Endothelial cell of umbilical vein (primary cell): Measurements from ENCODE around the gene H2AZ2. TPM values are rescaled to one million over a fixed set of nuclear protein-coding genes. Genes with fewer than 3 reads are reported as not detected.

Experiments used
- BruUV-seq: library from RNA; stranded (reverse); fragments of 400-500 nt; replicated peaks from 2 replicates; lab custom pipeline; 2021; lab: Mats Ljungman, UMichigan
- CTCF ChIA-PET: fragments of 300-600, 350-600 bp; sonication (Branson Sonifier 250); formaldehyde crosslinking; loops from one replicate; lab custom pipeline; 2021; ENCODE audit warnings: antibody characterized with exemption, inconsistent platforms; lab: Charles Lee
- POLR2A ChIA-PET: fragments of 300-600, 350-600 bp; sonication (Branson Sonifier 250); formaldehyde crosslinking; loops from one replicate; lab custom pipeline; 2021; ENCODE audit warnings: antibody characterized with exemption, inconsistent platforms; lab: Charles Lee
- DNase-seq: peaks from one replicate; pipeline ENCODE4 v3.0.0-alpha.2; 2011; ENCODE audit warnings: low read depth, low spot score
- FAIRE-seq: peaks from 2 replicates; lab custom pipeline; 2011; peaks lifted over from hg19 to GRCh38; lab: Jason Lieb, UNC
- H2AFZ ChIP-seq: 2 replicates; pipeline ENCODE4 v1.6.0; 2012; ENCODE audit warnings: low read depth, low read length, control low read depth, inconsistent platforms
- H3K27ac ChIP-seq: 2 replicates; pipeline ENCODE4 v1.5.1; 2011; ENCODE audit warnings: low read depth, mild to moderate bottlenecking, control low read depth, low read length, moderate library complexity; ENCODE audit not compliant: insufficient read depth
- H3K27me3 ChIP-seq, 2 experiments: 2 replicates each; pipeline versions ENCODE4 v1.6.0 to v1.6.1; 2011; ENCODE audit warnings: low read length in 2 of 2, mixed read lengths in 1 of 2; ENCODE audit not compliant: control insufficient read depth in 2 of 2, insufficient read depth in 2 of 2
- H3K36me3 ChIP-seq, 2 experiments: 2 replicates in 1 of 2; 3 replicates in 1 of 2; pipeline ENCODE4 v1.5.1; 2011; ENCODE audit warnings: low read length in 2 of 2, mild to moderate bottlenecking in 1 of 2, moderate library complexity in 1 of 2; ENCODE audit not compliant: control insufficient read depth in 2 of 2, insufficient read depth in 2 of 2; ENCODE audit errors: extremely low read depth in 1 of 2
- H3K4me1 ChIP-seq: 3 replicates; pipeline ENCODE4 v1.5.1; 2011; ENCODE audit warnings: mild to moderate bottlenecking, low read length; ENCODE audit not compliant: control insufficient read depth, insufficient read depth; ENCODE audit errors: extremely low read depth
- H3K4me2 ChIP-seq: 2 replicates; pipeline ENCODE4 v1.6.1; 2011; ENCODE audit warnings: low read length, control low read depth, mixed read lengths; ENCODE audit not compliant: insufficient read depth
- H3K4me3 ChIP-seq, 3 experiments: fragments of 200-600 bp in 1 of 3; sonication (generic), shearing (Covaris generic) in 1 of 3; replicated peaks in 1 of 3; 2 replicates each; pipeline ENCODE4 v1.5.1; 2011 to 2016; ENCODE audit warnings: control low read depth in 3 of 3, low read length in 3 of 3, mild to moderate bottlenecking in 2 of 3, inconsistent platforms in 1 of 3, low read depth in 1 of 3, moderate library complexity in 1 of 3; ENCODE audit not compliant: insufficient read depth in 1 of 3
- H3K79me2 ChIP-seq: 2 replicates; pipeline ENCODE4 v1.6.0; 2012; ENCODE audit warnings: low read length, inconsistent platforms; ENCODE audit not compliant: control insufficient read depth, insufficient read depth
- H3K9ac ChIP-seq: replicated peaks from 2 replicates; pipeline ENCODE3; 2011; ENCODE audit warnings: low read length, control low read depth; ENCODE audit not compliant: insufficient read depth; ENCODE audit errors: extremely low read depth
- H3K9me1 ChIP-seq: replicated peaks from 3 replicates; pipeline ENCODE4 v1.6.0; 2011; ENCODE audit warnings: mild to moderate bottlenecking, low read length; ENCODE audit not compliant: control insufficient read depth, insufficient read depth; ENCODE audit errors: extremely low read depth
- H3K9me3 ChIP-seq: replicated peaks from 2 replicates; pipeline ENCODE4 v1.5.1; 2012; ENCODE audit warnings: low read length, inconsistent platforms; ENCODE audit not compliant: control insufficient read depth, insufficient read depth
- H4K20me1 ChIP-seq: replicated peaks from 2 replicates; pipeline ENCODE3; 2011; ENCODE audit warnings: mild to moderate bottlenecking, low read length; ENCODE audit not compliant: control insufficient read depth, insufficient read depth; ENCODE audit errors: extremely low read depth
- CTCF ChIP-seq, 2 donors: IDR thresholded peaks; 1 replicate in 1 of 2; 2 replicates in 1 of 2; pipeline ENCODE4 v1.5.1; 2011; ENCODE audit warnings: low read length in 2 of 2, mild to moderate bottlenecking in 2 of 2, moderate library complexity in 2 of 2, control low read depth in 1 of 2, inconsistent platforms in 1 of 2, low read depth in 1 of 2; ENCODE audit not compliant: insufficient read depth in 1 of 2; ENCODE audit errors: extremely low read depth in 1 of 2
- EZH2 ChIP-seq: IDR thresholded peaks from 2 replicates; pipeline ENCODE4 v1.6.1; 2012; ENCODE audit warnings: borderline replicate concordance, low read depth, mild to moderate bottlenecking, moderate library complexity, low read length, inconsistent platforms; ENCODE audit not compliant: severe bottlenecking
- FOS ChIP-seq: IDR thresholded peaks from 2 replicates; pipeline ENCODE4 v1.6.1; 2011; ENCODE audit warnings: mild to moderate bottlenecking, low read length, moderate library complexity, borderline replicate concordance; ENCODE audit not compliant: insufficient read depth
- GATA2 ChIP-seq: IDR thresholded peaks from 2 replicates; pipeline ENCODE4 v1.7.0; 2011; ENCODE audit warnings: low read depth, mild to moderate bottlenecking, moderate library complexity, mixed read lengths, low read length; ENCODE audit not compliant: insufficient read length, insufficient read depth
- JUN ChIP-seq: IDR thresholded peaks from 2 replicates; pipeline ENCODE4 v1.6.1; 2011; ENCODE audit warnings: borderline replicate concordance, low read depth; ENCODE audit not compliant: insufficient read length, insufficient read depth
- MAX ChIP-seq: IDR thresholded peaks from 2 replicates; pipeline ENCODE4 v1.6.1; 2011; ENCODE audit not compliant: insufficient read depth, insufficient read length
- MYC ChIP-seq: IDR thresholded peaks from one replicate; pipeline ENCODE4 v1.6.1; 2011; ENCODE audit warnings: mild to moderate bottlenecking, low read depth, low read length
- POLR2A ChIP-seq: IDR thresholded peaks from 2 replicates; pipeline ENCODE4 v1.6.1; 2012; ENCODE audit warnings: low read depth, mild to moderate bottlenecking, control low read depth, low read length
- POLR2AphosphoS5 ChIP-seq: IDR thresholded peaks from 2 replicates; pipeline ENCODE4 v1.6.1; 2012; ENCODE audit warnings: low read depth, mild to moderate bottlenecking, control low read depth, low read length, moderate library complexity; ENCODE audit not compliant: insufficient read depth
- dilution Hi-C: fragments of 300-500 bp; cut with MboI; formaldehyde crosslinking; loops from one replicate; pipeline ENCODE4 v1.15.0; 2019; ENCODE audit warnings: low sequenced_read_pairs; ENCODE audit not compliant: extremely low pct_ligation_motif_present
- intact Hi-C: fragments of 100-400 bp; cut with micrococcal nuclease; formaldehyde crosslinking; loops from one replicate; pipeline ENCODE4 v1.10.0; 2022
- polyA plus RNA-seq, 4 experiments: library from polyadenylated mRNA; depleted of rRNA in 3 of 4; stranded (reverse) in 3 of 4; unstranded in 1 of 4; fragments of >200 nt; gene quantifications; 2 replicates each; pipeline versions ENCODE4 v1.2.1 to v1.2.3, GENCODE V29; 2011 to 2012; ENCODE audit warnings: missing spikeins in 1 of 4
- total RNA-seq: library from RNA; stranded (reverse); gene quantifications from 2 replicates; pipeline ENCODE4 v1.2.3, GENCODE V29; 2021

H2AZ2 gene
- total and polyA plus RNA-seq, 2 donors (not counting 3 experiments of a cell fraction or from before 2014, with no cell fraction given), result 225 to 232 TPM

GRCh38 chr7:44838751-44839150 is 9.1 kb downstream of the H2AZ2 start:
- no peak for FAIRE-seq
- H3K27me3 ChIP-seq, result no peaks in the 10 kb centered on the region
- no peak overlapping the region for H3K27ac ChIP-seq
- H3K4me3 ChIP-seq, result no peak overlapping the region
- ChIA-PET POLR2A (no interaction called here), CTCF (no interaction called here)
- no TSS peak for BruUV-seq
- no peaks in the 10 kb centered on the region for H3K9me1 ChIP-seq
- H3K79me2 ChIP-seq, result peaks cover 55% of the 10 kb centered on the region
- no peak overlapping the region for H3K4me2 ChIP-seq
- no peak overlapping the region for H3K9ac ChIP-seq
- no peaks in the 10 kb centered on the region for H4K20me1 ChIP-seq
- dilution Hi-C loops, result no loop called here
- H3K4me1 ChIP-seq, result no peaks in the 10 kb centered on the region
- intact Hi-C loops, result no loop called here
- H3K9me3 ChIP-seq, result no peaks in the 10 kb centered on the region
- H3K36me3 ChIP-seq, result peaks cover 2 to 6% of the 10 kb centered on the region in 2 experiments
- TF ChIP-seq MAX (no peak), EZH2 (no peak), CTCF (IDR thresholded peaks at IDR 0.05; ENCODE audit: extremely low read depth in 1 of 2, insufficient read depth in 1 of 2, low read depth in 1 of 2, low read length in 2 of 2) (no peak), MYC (no peak), GATA2 (no peak), FOS (no peak), POLR2A (no peak), POLR2AphosphoS5 (no peak), JUN (no peak)
- no peak overlapping the region for H2AFZ ChIP-seq
- no peak for DNase-seq
